Measurements from ENCODE around the gene ADGRE2.

GRCh38 chr19:14718522-14719116 is 59.7 kb downstream of the ADGRE2 start:
- no peak for TF ChIP-seq CTCF (conservative IDR thresholded peaks at IDR 0.05; ENCODE audit: low read length)
- TF ChIP-seq EZH2phosphoT487 (IDR thresholded peaks at IDR 0.05; ENCODE audit: borderline replicate concordance, low read depth, low read length), result no peak

Measured in OCI-LY7 (cell line).